HEK293 (cell line): ENCODE data around the gene LVRN.

Experiments used
- CTCF ChIA-PET: fragments of 350-600 bp; formaldehyde crosslinking; extraction: SDS; loops from one replicate; lab custom pipeline; 2021; ENCODE audit warnings: antibody characterized with exemption; lab: Yijun Ruan, JAX
- POLR2A ChIA-PET: fragments of 300-600 bp; formaldehyde crosslinking; extraction: SDS; loops from one replicate; lab custom pipeline; 2020; ENCODE audit warnings: antibody characterized with exemption, inconsistent platforms; lab: Yijun Ruan, JAX
- H3K27ac ChIP-seq: fragments of 200-500 bp; sonication (Bioruptor generic); 2 replicates; pipeline ENCODE4 v1.5.1; 2014; ENCODE audit warnings: low read depth, low read length, control low read depth, inconsistent platforms; ENCODE audit errors: extremely low read depth
- H3K36me3 ChIP-seq, 2 experiments: fragments of 200-500 bp in 1 of 2; sonication (Bioruptor generic) in 1 of 2; 1 replicate in 1 of 2; 2 replicates in 1 of 2; pipeline ENCODE4 v1.5.1; 2014 to 2017; ENCODE audit warnings: inconsistent platforms in 2 of 2, low read length in 2 of 2; ENCODE audit not compliant: control insufficient read depth in 2 of 2, insufficient read depth in 1 of 2
- H3K4me1 ChIP-seq: fragments of 200-500 bp; sonication (Bioruptor generic); 2 replicates; pipeline ENCODE4 v1.5.1; 2014; ENCODE audit warnings: mild to moderate bottlenecking, low read length, inconsistent platforms; ENCODE audit not compliant: control insufficient read depth, insufficient read depth
- H3K4me3 ChIP-seq: 2 replicates; pipeline ENCODE4 v1.5.1; 2011; ENCODE audit warnings: low read depth, mild to moderate bottlenecking, control low read depth, low read length, moderate library complexity
- H3K9me3 ChIP-seq: fragments of 200-500 bp; sonication (Bioruptor generic); 2 replicates; pipeline ENCODE4 v1.5.1; 2014; ENCODE audit warnings: low read depth, low read length, inconsistent platforms; ENCODE audit not compliant: control insufficient read depth, insufficient read depth
- FEZF1 ChIP-seq: fragments of 450-650 bp; formaldehyde crosslinking; IDR thresholded peaks from 2 replicates; pipeline ENCODE4 v1.5.1; 2016; ENCODE audit warnings: missing biosample characterization, missing genetic modification characterization
- GLI2 ChIP-seq: fragments of 450-650 bp; formaldehyde crosslinking; IDR thresholded peaks from 2 replicates; pipeline ENCODE4; 2017; ENCODE audit warnings: missing biosample characterization, missing genetic modification characterization, low read depth, borderline replicate concordance
- MZF1 ChIP-seq: fragments of 450-650 bp; formaldehyde crosslinking; IDR thresholded peaks from 2 replicates; pipeline ENCODE4 v1.5.1; 2017; ENCODE audit warnings: missing biosample characterization, missing genetic modification characterization, borderline replicate concordance
- PRDM2 ChIP-seq: fragments of 450-650 bp; formaldehyde crosslinking; IDR thresholded peaks from 2 replicates; pipeline ENCODE4 v1.5.1; 2016; ENCODE audit warnings: missing biosample characterization, missing genetic modification characterization, borderline replicate concordance
- ZBTB17 ChIP-seq: fragments of 450-650 bp; formaldehyde crosslinking; IDR thresholded peaks from 2 replicates; pipeline ENCODE4 v1.5.1; 2016; ENCODE audit warnings: missing biosample characterization, missing genetic modification characterization
- ZBTB20 ChIP-seq: fragments of 450-650 bp; formaldehyde crosslinking; IDR thresholded peaks from 2 replicates; pipeline ENCODE4 v1.5.1; 2016; ENCODE audit warnings: missing biosample characterization, missing genetic modification characterization
- ZBTB21 ChIP-seq: fragments of 450-650 bp; formaldehyde crosslinking; IDR thresholded peaks from 2 replicates; pipeline ENCODE4 v1.5.1; 2017; ENCODE audit warnings: missing biosample characterization, missing genetic modification characterization
- ZBTB48 ChIP-seq: fragments of 450-650 bp; formaldehyde crosslinking; IDR thresholded peaks from 2 replicates; pipeline ENCODE4 v1.5.1; 2016; ENCODE audit warnings: missing biosample characterization, missing genetic modification characterization
- ZFHX2 ChIP-seq: fragments of 450-650 bp; formaldehyde crosslinking; conservative IDR thresholded peaks from 2 replicates; pipeline ENCODE4 v1.5.1; 2016; ENCODE audit warnings: missing biosample characterization, missing genetic modification characterization
- ZFP3 ChIP-seq: fragments of 450-650 bp; formaldehyde crosslinking; IDR thresholded peaks from 2 replicates; pipeline ENCODE4 v1.5.1; 2016; ENCODE audit warnings: low read depth, missing biosample characterization, missing genetic modification characterization
- ZFP37 ChIP-seq: fragments of 450-650 bp; formaldehyde crosslinking; IDR thresholded peaks from 2 replicates; pipeline ENCODE4 v1.5.1; 2016; ENCODE audit warnings: missing biosample characterization, missing genetic modification characterization
- ZNF133 ChIP-seq: fragments of 450-650 bp; formaldehyde crosslinking; IDR thresholded peaks from 2 replicates; pipeline ENCODE4 v1.5.1; 2016; ENCODE audit warnings: missing biosample characterization, missing genetic modification characterization
- ZNF157 ChIP-seq: fragments of 450-650 bp; formaldehyde crosslinking; IDR thresholded peaks from 2 replicates; pipeline ENCODE4 v1.5.1; 2016; ENCODE audit warnings: missing biosample characterization, missing genetic modification characterization
- ZNF174 ChIP-seq: fragments of 450-650 bp; formaldehyde crosslinking; IDR thresholded peaks from 2 replicates; pipeline ENCODE4 v1.5.0; 2017; ENCODE audit warnings: missing biosample characterization, mild to moderate bottlenecking, missing genetic modification characterization
- ZNF19 ChIP-seq: fragments of 450-650 bp; formaldehyde crosslinking; IDR thresholded peaks from 2 replicates; pipeline ENCODE4; 2016; ENCODE audit warnings: missing biosample characterization, missing genetic modification characterization, low read depth
- ZNF214 ChIP-seq: fragments of 450-650 bp; formaldehyde crosslinking; IDR thresholded peaks from 2 replicates; pipeline ENCODE4 v1.5.1; 2017; ENCODE audit warnings: missing biosample characterization, mild to moderate bottlenecking, missing genetic modification characterization, borderline replicate concordance
- ZNF26 ChIP-seq: fragments of 450-650 bp; formaldehyde crosslinking; IDR thresholded peaks from 2 replicates; pipeline ENCODE4 v1.5.1; 2016; ENCODE audit warnings: missing biosample characterization, missing genetic modification characterization
- ZNF426 ChIP-seq: fragments of 450-650 bp; formaldehyde crosslinking; IDR thresholded peaks from 2 replicates; pipeline ENCODE4 v1.5.1; 2017; ENCODE audit warnings: missing biosample characterization, missing genetic modification characterization, mild to moderate bottlenecking, inconsistent platforms, moderate library complexity
- ZNF548 ChIP-seq: fragments of 450-650 bp; formaldehyde crosslinking; IDR thresholded peaks from 2 replicates; pipeline ENCODE4 v1.5.1; 2016; ENCODE audit warnings: missing biosample characterization, missing genetic modification characterization
- ZNF610 ChIP-seq: fragments of 450-650 bp; formaldehyde crosslinking; IDR thresholded peaks from 2 replicates; pipeline ENCODE4 v1.5.1; 2016; ENCODE audit warnings: missing biosample characterization, missing genetic modification characterization, borderline replicate concordance
- ZNF624 ChIP-seq: fragments of 450-650 bp; formaldehyde crosslinking; IDR thresholded peaks from 2 replicates; pipeline ENCODE4 v1.5.1; 2017; ENCODE audit warnings: missing biosample characterization, missing genetic modification characterization
- ZNF626 ChIP-seq: fragments of 450-650 bp; sonication (Bioruptor Pico); formaldehyde crosslinking; IDR thresholded peaks from 2 replicates; pipeline ENCODE4 v1.5.1; 2018; ENCODE audit warnings: missing biosample characterization, missing genetic modification characterization, inconsistent platforms
- ZNF670 ChIP-seq: fragments of 450-650 bp; formaldehyde crosslinking; IDR thresholded peaks from 2 replicates; pipeline ENCODE4 v1.5.1; 2016; ENCODE audit warnings: missing biosample characterization, missing genetic modification characterization, low read depth
- ZNF792 ChIP-seq: fragments of 450-650 bp; formaldehyde crosslinking; IDR thresholded peaks from 2 replicates; pipeline ENCODE4 v1.5.1; 2016; ENCODE audit warnings: missing biosample characterization, missing genetic modification characterization
- ZNF837 ChIP-seq: fragments of 450-650 bp; formaldehyde crosslinking; IDR thresholded peaks from 2 replicates; pipeline ENCODE4 v1.5.1; 2016; ENCODE audit warnings: missing biosample characterization, missing genetic modification characterization
- TF ChIP-seq, protein P1 (sequence below): fragments of 450-650 bp; formaldehyde crosslinking; IDR thresholded peaks from 2 replicates; pipeline ENCODE4 v1.5.1; 2016; ENCODE audit warnings: missing biosample characterization, missing genetic modification characterization

The LVRN gene

GRCh38 chr5:116035123-116035522 is 72.8 kb downstream of the LVRN start (continued):
- TF ChIP-seq ZFP37 (tag by site-specific recombination) (no peak), PRDM2 (tag by site-specific recombination) (no peak), ZFHX2 (tag by site-specific recombination) (no peak), ZNF670 (tag by site-specific recombination) (no peak), ZBTB17 (tag by site-specific recombination) (no peak), ZNF610 (tag by site-specific recombination) (no peak), ZNF626 (tag by site-specific recombination) (no peak), GLI2 (no peak)
- TF ChIP-seq, all 188 proteins: peak for 0

- no peaks in the 10 kb centered on the region for H3K4me1 ChIP-seq
- no peaks in the 10 kb centered on the region for H3K9me3 ChIP-seq
- no peaks in the 10 kb centered on the region for H3K36me3 ChIP-seq
- H3K27ac ChIP-seq: no peak overlapping the region
- ChIA-PET CTCF (no interaction called here), POLR2A (no interaction called here)
- no peak overlapping the region for H3K4me3 ChIP-seq
- TF ChIP-seq ZBTB48 (tag by site-specific recombination) (no peak), ZFP3 (tag by site-specific recombination) (no peak), ZNF837 (tag by site-specific recombination) (no peak), ZBTB21 (tag by site-specific recombination) (no peak), ZNF133 (tag by site-specific recombination) (no peak), ZNF624 (tag by site-specific recombination) (no peak), FEZF1 (tag by site-specific recombination) (no peak), ZNF174 (tag by site-specific recombination) (no peak), MZF1 (tag by site-specific recombination) (no peak), ZNF19 (tag by site-specific recombination) (no peak), ZNF792 (tag by site-specific recombination) (no peak), ZNF26 (tag by site-specific recombination) (no peak), ZNF157 (tag by site-specific recombination) (no peak), ZNF548 (tag by site-specific recombination) (no peak), ZNF214 (tag by site-specific recombination) (no peak), ZBTB20 (no peak), ZNF426 (no peak)
- TF ChIP-seq, protein P1, sequence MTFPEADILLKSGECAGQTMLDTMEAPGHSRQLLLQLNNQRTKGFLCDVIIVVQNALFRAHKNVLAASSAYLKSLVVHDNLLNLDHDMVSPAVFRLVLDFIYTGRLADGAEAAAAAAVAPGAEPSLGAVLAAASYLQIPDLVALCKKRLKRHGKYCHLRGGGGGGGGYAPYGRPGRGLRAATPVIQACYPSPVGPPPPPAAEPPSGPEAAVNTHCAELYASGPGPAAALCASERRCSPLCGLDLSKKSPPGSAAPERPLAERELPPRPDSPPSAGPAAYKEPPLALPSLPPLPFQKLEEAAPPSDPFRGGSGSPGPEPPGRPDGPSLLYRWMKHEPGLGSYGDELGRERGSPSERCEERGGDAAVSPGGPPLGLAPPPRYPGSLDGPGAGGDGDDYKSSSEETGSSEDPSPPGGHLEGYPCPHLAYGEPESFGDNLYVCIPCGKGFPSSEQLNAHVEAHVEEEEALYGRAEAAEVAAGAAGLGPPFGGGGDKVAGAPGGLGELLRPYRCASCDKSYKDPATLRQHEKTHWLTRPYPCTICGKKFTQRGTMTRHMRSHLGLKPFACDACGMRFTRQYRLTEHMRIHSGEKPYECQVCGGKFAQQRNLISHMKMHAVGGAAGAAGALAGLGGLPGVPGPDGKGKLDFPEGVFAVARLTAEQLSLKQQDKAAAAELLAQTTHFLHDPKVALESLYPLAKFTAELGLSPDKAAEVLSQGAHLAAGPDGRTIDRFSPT (tag by site-specific recombination): no peak
Measured at GRCh38 chr5:116037236-116037822, 75.1 kb downstream of the LVRN start.
